ENCODE results near the gene PPP1R15B.
"Not testable (repeated sequence)": the region's sequence is repeated elsewhere in the genome, so short reads cannot be mapped to it uniquely, and the experiment has no call there.

The PPP1R15B gene

GRCh38 chr1:204443871-204444581 lies 32.4 kb upstream of the PPP1R15B start:
- no peak for DNase-seq

- peak in 1 of 2 experiments; percentile 21 for DNase-seq
Observed at GRCh38 chr1:204443260-204443619, 31.6 kb upstream of the PPP1R15B start.

- DNase-seq, result peak; percentile 73 to 85
Observed at GRCh38 chr1:204442376-204443259, 31.0 kb upstream of the PPP1R15B start.

GRCh38 chr1:204441558-204441957 lies 29.9 kb upstream of the PPP1R15B start:
- no peak for DNase-seq

GRCh38 chr1:204439621-204440375 lies 28.2 kb upstream of the PPP1R15B start:
- no peak for DNase-seq

GRCh38 chr1:204438628-204439027 lies 27.0 kb upstream of the PPP1R15B start:
- DNase-seq, result no peak

GRCh38 chr1:204437796-204438570 lies 26.4 kb upstream of the PPP1R15B start:
- DNase-seq, result no peak

GRCh38 chr1:204435872-204436271 lies 24.3 kb upstream of the PPP1R15B start:
- no peak for DNase-seq

GRCh38 chr1:204435381-204435831 lies 23.8 kb upstream of the PPP1R15B start:
- no peak for DNase-seq

GRCh38 chr1:204434116-204434755 lies 22.6 kb upstream of the PPP1R15B start:
- DNase-seq, result no peak

GRCh38 chr1:204432708-204433107 lies 21.1 kb upstream of the PPP1R15B start:
- no peak for DNase-seq

GRCh38 chr1:204431310-204432184 lies 19.9 kb upstream of the PPP1R15B start:
- DNase-seq, result peak in 1 of 2 experiments; percentile 49

- no peak for DNase-seq
Observed at GRCh38 chr1:204429746-204430145, 18.1 kb upstream of the PPP1R15B start.

- no peak for DNase-seq
Observed at GRCh38 chr1:204426971-204427701, 15.5 kb upstream of the PPP1R15B start.

GRCh38 chr1:204426474-204426873 lies 14.9 kb upstream of the PPP1R15B start:
- DNase-seq, result no peak

- peak in 1 of 2 experiments; percentile 29 for DNase-seq
Observed at GRCh38 chr1:204426035-204426436, 14.4 kb upstream of the PPP1R15B start.

- no peak for DNase-seq
Observed at GRCh38 chr1:204424621-204425020, 13.0 kb upstream of the PPP1R15B start.

- not testable (repeated sequence) for DNase-seq
Observed at GRCh38 chr1:204422061-204422705, 10.6 kb upstream of the PPP1R15B start.

- no peak for DNase-seq
Observed at GRCh38 chr1:204421441-204421840, 9.8 kb upstream of the PPP1R15B start.
